Heart left ventricle (tissue), 13 donors: ENCODE results near the gene TACSTD2.

ENCODE experiments used
- CTCF ChIP-seq, 12 donors: fragments of 200-600 bp; sonication (generic) in 4 of 12; IDR thresholded peaks; one replicate each; pipeline versions ENCODE4 v1.5.0 to v1.8.0; 2018 to 2022; ENCODE audit warnings: antibody characterized with exemption in 12 of 12, mild to moderate bottlenecking in 5 of 12
- POLR2A ChIP-seq, 2 donors: fragments of 450-650 bp; IDR thresholded peaks; one replicate each; pipeline ENCODE4 v1.6.1; 2017; ENCODE audit warnings: antibody characterized with exemption in 2 of 2, mild to moderate bottlenecking in 2 of 2, moderate library complexity in 2 of 2
- donor health status: ischemic (EF 13 %, LVEDD 7.1; RV severe dilation, severe dysfunction).
- donor health status: DM: no; HTN: yes; CAD: no.
- donor health status: DM: no; HTN: no; CAD: no.
- donor health status: ischemic (EF 25% LVEDD 6.9; RV normal size, moderate dysfunction).
- donor health status: ischemic (EF 25% LVEDD 5.7; RV mildly dilated, moderate dysfunction).
- donor health status: ischemic (EF 35%, LVEDD 5.7; RV mildly dilated, moderate dysfunction).
- donor health status: nonischemic (EF 11% LVEDD 7.7; RV severe dilation, severe dysfunction).
- donor health status: DM: yes; HTN: yes; CAD: no.
- donor health status: PGD.
- donor health status: ischemic (EF 29% LVEDD 5.4; RV normal size, mild dysfunction).
- donor health status: nonischemic (EF 23%, LVEDD 6.1; RV moderate dilation, normal function).

GRCh38 chr1:58561633-58562032, 15.4 kb downstream of the TACSTD2 start:
- TF ChIP-seq POLR2A (IDR thresholded peaks at IDR 0.05), result no peak
- TF ChIP-seq CTCF (IDR thresholded peaks at IDR 0.05), result no peak
